ENCODE results near the gene CLEC3A. TPM values are rescaled to one million over a fixed set of nuclear protein-coding genes. Genes with fewer than 3 reads are reported as not detected.
"Not testable (repeated sequence)": the region's sequence is repeated elsewhere in the genome, so short reads cannot be mapped to it uniquely, and the experiment has no call there.

Gene CLEC3A
- total RNA-seq, 1 experiment from 2014 or later = not detected

- Histone ChIP-seq H3K4me1 (no peaks in the 10 kb centered on the region), H3K36me3 (no peaks in the 10 kb centered on the region), H3K9me3 (replicated peaks) (no peaks in the 10 kb centered on the region), H3K27me3 (no peaks in the 10 kb centered on the region), H3K4me3 (no peak overlapping the region), H3K27ac (no peak overlapping the region)
- DNase-seq = peak; percentile 80 to 83
Observed at GRCh38 chr16:78002915-78003538, 19.3 kb upstream of the CLEC3A start.

GRCh38 chr16:78004517-78004916 lies 17.8 kb upstream of the CLEC3A start:
- no peaks in the 10 kb centered on the region for H3K27me3 ChIP-seq
- H3K4me1 ChIP-seq = no peaks in the 10 kb centered on the region
- no peaks in the 10 kb centered on the region for H3K36me3 ChIP-seq
- H3K4me3 ChIP-seq = no peak overlapping the region
- no peak for DNase-seq
- H3K27ac ChIP-seq = no peak overlapping the region
- H3K9me3 ChIP-seq (replicated peaks) = no peaks in the 10 kb centered on the region

GRCh38 chr16:78005881-78006280 lies 16.5 kb upstream of the CLEC3A start:
- Histone ChIP-seq H3K4me1 (no peaks in the 10 kb centered on the region), H3K36me3 (no peaks in the 10 kb centered on the region), H3K27ac (no peak overlapping the region), H3K4me3 (no peak overlapping the region), H3K9me3 (replicated peaks) (no peaks in the 10 kb centered on the region), H3K27me3 (no peaks in the 10 kb centered on the region)
- peak; percentile 5 to 40 for DNase-seq

GRCh38 chr16:78007121-78007520 lies 15.2 kb upstream of the CLEC3A start:
- Histone ChIP-seq H3K36me3 (no peaks in the 10 kb centered on the region), H3K4me3 (no peak overlapping the region), H3K9me3 (replicated peaks) (no peaks in the 10 kb centered on the region), H3K4me1 (no peaks in the 10 kb centered on the region), H3K27ac (no peak overlapping the region), H3K27me3 (no peaks in the 10 kb centered on the region)
- no peak for DNase-seq

GRCh38 chr16:78024159-78024558 lies 1.8 kb downstream of the CLEC3A start:
- Histone ChIP-seq H3K27ac (no peak overlapping the region), H3K27me3 (no peaks in the 10 kb centered on the region)
- no peak for DNase-seq

GRCh38 chr16:78025631-78026030 lies 3.3 kb downstream of the CLEC3A start:
- Histone ChIP-seq H3K36me3 (no peaks in the 10 kb centered on the region), H3K4me1 (no peaks in the 10 kb centered on the region), H3K27ac (no peak overlapping the region), H3K9me3 (replicated peaks) (no peaks in the 10 kb centered on the region), H3K27me3 (no peaks in the 10 kb centered on the region), H3K4me3 (no peak overlapping the region)
- no peak for DNase-seq

More at GRCh38 chr16:78024159-78024558, 1.8 kb downstream of the CLEC3A start:
- H3K4me3 ChIP-seq = no peak overlapping the region
- no peaks in the 10 kb centered on the region for H3K4me1 ChIP-seq
- H3K36me3 ChIP-seq = no peaks in the 10 kb centered on the region
- H3K9me3 ChIP-seq (replicated peaks) = no peaks in the 10 kb centered on the region

- no peaks in the 10 kb centered on the region for H3K36me3 ChIP-seq
Observed at GRCh38 chr16:78028018-78028417, 5.7 kb downstream of the CLEC3A start.

GRCh38 chr16:78034530-78034929 lies 12.2 kb downstream of the CLEC3A start:
- H3K27ac ChIP-seq = no peak overlapping the region
- no peaks in the 10 kb centered on the region for H3K27me3 ChIP-seq
- no peaks in the 10 kb centered on the region for H3K4me1 ChIP-seq
- peak; percentile 12 to 34 for DNase-seq
- no peaks in the 10 kb centered on the region for H3K9me3 ChIP-seq (replicated peaks)
- H3K4me3 ChIP-seq = no peak overlapping the region
- H3K36me3 ChIP-seq = no peaks in the 10 kb centered on the region

More at GRCh38 chr16:78028018-78028417, 5.7 kb downstream of the CLEC3A start:
- no peaks in the 10 kb centered on the region for H3K9me3 ChIP-seq (replicated peaks)
- DNase-seq = no peak
- no peaks in the 10 kb centered on the region for H3K27me3 ChIP-seq
- H3K4me3 ChIP-seq = no peak overlapping the region
- H3K27ac ChIP-seq = no peak overlapping the region
- no peaks in the 10 kb centered on the region for H3K4me1 ChIP-seq

GRCh38 chr16:78035012-78035411 lies 12.7 kb downstream of the CLEC3A start:
- no peak overlapping the region for H3K4me3 ChIP-seq
- H3K36me3 ChIP-seq = no peaks in the 10 kb centered on the region
- no peak for DNase-seq
- no peaks in the 10 kb centered on the region for H3K27me3 ChIP-seq
- H3K4me1 ChIP-seq = no peaks in the 10 kb centered on the region
- no peak overlapping the region for H3K27ac ChIP-seq
- no peaks in the 10 kb centered on the region for H3K9me3 ChIP-seq (replicated peaks)

- Histone ChIP-seq H3K27ac (no peak overlapping the region), H3K9me3 (replicated peaks) (no peaks in the 10 kb centered on the region), H3K4me1 (no peaks in the 10 kb centered on the region), H3K36me3 (no peaks in the 10 kb centered on the region), H3K4me3 (no peak overlapping the region), H3K27me3 (no peaks in the 10 kb centered on the region)
- DNase-seq = no peak
Observed at GRCh38 chr16:78040396-78040795, 18.0 kb downstream of the CLEC3A start.

GRCh38 chr16:78045865-78046581 lies 23.7 kb downstream of the CLEC3A start:
- Histone ChIP-seq H3K9me3 (replicated peaks) (no peaks in the 10 kb centered on the region), H3K27ac (no peak overlapping the region), H3K36me3 (no peaks in the 10 kb centered on the region), H3K4me1 (no peaks in the 10 kb centered on the region), H3K4me3 (no peak overlapping the region), H3K27me3 (no peaks in the 10 kb centered on the region)
- peak; percentile 4 to 26 for DNase-seq

- no peak overlapping the region for H3K27ac ChIP-seq
- no peaks in the 10 kb centered on the region for H3K27me3 ChIP-seq
- no peak overlapping the region for H3K4me3 ChIP-seq
- H3K9me3 ChIP-seq (replicated peaks) = no peaks in the 10 kb centered on the region
- no peaks in the 10 kb centered on the region for H3K36me3 ChIP-seq
- H3K4me1 ChIP-seq = no peaks in the 10 kb centered on the region
- DNase-seq = no peak
Observed at GRCh38 chr16:78048319-78048718, 26.0 kb downstream of the CLEC3A start.

GRCh38 chr16:78050734-78051400 lies 28.5 kb downstream of the CLEC3A start:
- Histone ChIP-seq H3K36me3 (no peaks in the 10 kb centered on the region), H3K9me3 (replicated peaks) (no peaks in the 10 kb centered on the region), H3K4me1 (no peaks in the 10 kb centered on the region), H3K27ac (no peak overlapping the region), H3K4me3 (no peak overlapping the region), H3K27me3 (no peaks in the 10 kb centered on the region)
- no peak for DNase-seq

GRCh38 chr16:78057803-78058564 lies 35.6 kb downstream of the CLEC3A start:
- H3K36me3 ChIP-seq = no peaks in the 10 kb centered on the region
- no peak overlapping the region for H3K27ac ChIP-seq
- H3K4me1 ChIP-seq = no peaks in the 10 kb centered on the region
- no peaks in the 10 kb centered on the region for H3K27me3 ChIP-seq
- H3K9me3 ChIP-seq (replicated peaks) = no peaks in the 10 kb centered on the region
- H3K4me3 ChIP-seq = no peak overlapping the region
- no peak for DNase-seq

- H3K27me3 ChIP-seq; H3K36me3 ChIP-seq; DNase-seq; H3K9me3 ChIP-seq (replicated peaks); H3K27ac ChIP-seq; H3K4me3 ChIP-seq; H3K4me1 ChIP-seq: not testable (repeated sequence)
Observed at GRCh38 chr16:78059806-78060205, 37.5 kb downstream of the CLEC3A start.
